Activated CD4-positive, alpha-beta memory T cell treated with anti-CD3 and anti-CD28 coated beads for 36 hours (primary cell): Measurements from ENCODE around the gene RALBP1. TPM values are rescaled to one million over a fixed set of nuclear protein-coding genes. Genes with fewer than 3 reads are reported as not detected.
"Not testable (repeated sequence)": the region's sequence is repeated elsewhere in the genome, so short reads cannot be mapped to it uniquely, and the experiment has no call there.

Experiments used
- CTCF ChIA-PET: fragments of 350-600 bp; sonication (Branson Sonifier 250); formaldehyde crosslinking; loops from one replicate; lab custom pipeline; 2021; ENCODE audit warnings: antibody characterized with exemption, inconsistent platforms; lab: Charles Lee
- POLR2A ChIA-PET: fragments of 350-600 bp; sonication (Branson Sonifier 250); formaldehyde crosslinking; loops from one replicate; lab custom pipeline; 2021; ENCODE audit warnings: antibody characterized with exemption; lab: Charles Lee
- DNase-seq: peaks from one replicate; pipeline ENCODE4 v3.0.0-alpha.2; 2020
- H3K27ac Mint-ChIP-seq: one replicate; pipeline ENCODE4 v1.8.0; 2021; ENCODE audit warnings: mixed read lengths
- H3K27me3 Mint-ChIP-seq: one replicate; pipeline ENCODE4 v1.8.0; 2021; ENCODE audit warnings: mixed read lengths
- H3K36me3 Mint-ChIP-seq: one replicate; pipeline ENCODE4 v1.8.0; 2021; ENCODE audit warnings: mixed read lengths
- H3K4me1 Mint-ChIP-seq: one replicate; pipeline ENCODE4 v1.8.0; 2021; ENCODE audit warnings: low read depth, mixed read lengths
- H3K4me3 Mint-ChIP-seq: one replicate; pipeline ENCODE4 v1.8.0; 2021; ENCODE audit warnings: mild to moderate bottlenecking, mixed read lengths
- H3K9me3 Mint-ChIP-seq: one replicate; pipeline ENCODE4 v1.8.0; 2021; ENCODE audit warnings: mixed read lengths
- intact Hi-C: fragments of 100-400 bp; cut with micrococcal nuclease; formaldehyde crosslinking; loops from one replicate; pipeline ENCODE4 v1.15.1; 2023
- total RNA-seq, 2 experiments: library from RNA; stranded (reverse); gene quantifications; one replicate each; pipeline ENCODE4 v1.2.3, GENCODE V29; 2021

RALBP1 gene
- 10 to 100 TPM; 53.1 to 54.7 TPM for total RNA-seq

- POLR2A ChIA-PET = interaction anchor here (1.0 to 1.1 kb wide), 2 partner anchors 133 to 392 kb away, joined by 3 to 5 read pairs; no protein-coding TSS in a partner anchor
- intact Hi-C loops = loop anchor here (1.0 to 5.0 kb wide), 8 partner anchors 19 to 1052 kb away; partner anchors contain the start of genes ANKRD12, NAPG and TWSG1
- H3K27ac Mint-ChIP-seq = peak within 1 kb of the TSS; percentile 93
- peak; percentile 99 for DNase-seq
- peaks cover 12% of the 10 kb centered on the region for H3K36me3 Mint-ChIP-seq
- peak within 1 kb of the TSS; percentile 92 for H3K4me3 Mint-ChIP-seq
- peaks cover 11% of the 10 kb centered on the region for H3K27me3 Mint-ChIP-seq
- CTCF ChIA-PET = interaction anchor here (1.0 kb wide), 1 partner anchor 42 kb away, joined by 4 read pairs; no protein-coding TSS in a partner anchor
- H3K9me3 Mint-ChIP-seq = no peaks in the 10 kb centered on the region
- H3K4me1 Mint-ChIP-seq = peaks cover 28% of the 10 kb centered on the region
Measured at GRCh38 chr18:9474983-9475642, at the start of gene RALBP1. TSS of gene RALBP1 (plus strand) at chr18:9475513. CDS start at chr18:9513046, 37,533 bp downstream.

GRCh38 chr18:9426753-9427152, 48.6 kb upstream of the RALBP1 start:
- CTCF ChIA-PET = no interaction called here
- Mint-ChIP-seq H3K9me3 (no peaks in the 10 kb centered on the region), H3K4me3 (no peak overlapping the region), H3K27ac (no peak overlapping the region), H3K4me1 (no peaks in the 10 kb centered on the region), H3K36me3 (no peaks in the 10 kb centered on the region), H3K27me3 (peaks cover 6% of the 10 kb centered on the region)
- DNase-seq = no peak
- POLR2A ChIA-PET = no interaction called here
- intact Hi-C loops = no loop called here

- ChIA-PET POLR2A (no interaction called here), CTCF (no interaction called here)
- Mint-ChIP-seq H3K27me3 (peaks cover 7% of the 10 kb centered on the region), H3K4me1 (no peaks in the 10 kb centered on the region), H3K27ac (no peak overlapping the region), H3K36me3 (no peaks in the 10 kb centered on the region), H3K4me3 (no peak overlapping the region), H3K9me3 (no peaks in the 10 kb centered on the region)
- intact Hi-C loops = no loop called here
- no peak for DNase-seq
Measured at GRCh38 chr18:9428301-9428706, 47.0 kb upstream of the RALBP1 start.

GRCh38 chr18:9428862-9429661, 46.3 kb upstream of the RALBP1 start:
- intact Hi-C loops = no loop called here
- H3K27me3 Mint-ChIP-seq = peaks cover 8% of the 10 kb centered on the region
- no peaks in the 10 kb centered on the region for H3K36me3 Mint-ChIP-seq
- H3K27ac Mint-ChIP-seq = no peak overlapping the region
- no peaks in the 10 kb centered on the region for H3K4me1 Mint-ChIP-seq
- no peaks in the 10 kb centered on the region for H3K9me3 Mint-ChIP-seq
- H3K4me3 Mint-ChIP-seq = no peak overlapping the region
- ChIA-PET CTCF (no interaction called here), POLR2A (no interaction called here)
- no peak for DNase-seq

- Mint-ChIP-seq H3K4me1 (no peaks in the 10 kb centered on the region), H3K27ac (no peak overlapping the region), H3K27me3 (peaks cover 9% of the 10 kb centered on the region), H3K9me3 (no peaks in the 10 kb centered on the region), H3K36me3 (no peaks in the 10 kb centered on the region), H3K4me3 (no peak overlapping the region)
- DNase-seq = no peak
- POLR2A ChIA-PET = no interaction called here
- CTCF ChIA-PET = no interaction called here
- intact Hi-C loops = no loop called here
Measured at GRCh38 chr18:9429662-9429993, 45.7 kb upstream of the RALBP1 start.

- H3K27me3 Mint-ChIP-seq, H3K9me3 Mint-ChIP-seq, intact Hi-C loops, DNase-seq, H3K36me3 Mint-ChIP-seq, CTCF ChIA-PET, H3K4me1 Mint-ChIP-seq, POLR2A ChIA-PET, H3K27ac Mint-ChIP-seq, H3K4me3 Mint-ChIP-seq: not testable (repeated sequence)
Measured at GRCh38 chr18:9430315-9430714, 45.0 kb upstream of the RALBP1 start.

- CTCF ChIA-PET = no interaction called here
- no peaks in the 10 kb centered on the region for H3K4me1 Mint-ChIP-seq
Measured at GRCh38 chr18:9431296-9431695, 44.0 kb upstream of the RALBP1 start.

GRCh38 chr18:9433122-9433521, 42.2 kb upstream of the RALBP1 start:
- POLR2A ChIA-PET, H3K27me3 Mint-ChIP-seq, H3K27ac Mint-ChIP-seq, H3K4me1 Mint-ChIP-seq, H3K9me3 Mint-ChIP-seq, H3K36me3 Mint-ChIP-seq, intact Hi-C loops, DNase-seq, H3K4me3 Mint-ChIP-seq: not testable (repeated sequence)
- CTCF ChIA-PET = interaction anchor here (1.0 kb wide), 1 partner anchor 18 kb away, joined by 3 read pairs; no protein-coding TSS in a partner anchor

More at GRCh38 chr18:9431296-9431695, 44.0 kb upstream of the RALBP1 start:
- H3K27ac Mint-ChIP-seq = no peak overlapping the region
- no peaks in the 10 kb centered on the region for H3K9me3 Mint-ChIP-seq
- intact Hi-C loops = no loop called here
- POLR2A ChIA-PET = no interaction called here
- H3K4me3 Mint-ChIP-seq = no peak overlapping the region
- DNase-seq = no peak
- H3K27me3 Mint-ChIP-seq = peaks cover 9% of the 10 kb centered on the region
- H3K36me3 Mint-ChIP-seq = no peaks in the 10 kb centered on the region

- peaks cover 9% of the 10 kb centered on the region for H3K27me3 Mint-ChIP-seq
- H3K4me1 Mint-ChIP-seq = no peaks in the 10 kb centered on the region
- no peak overlapping the region for H3K27ac Mint-ChIP-seq
- ChIA-PET POLR2A (no interaction called here), CTCF (interaction anchor here (1.0 kb wide), 1 partner anchor 18 kb away, joined by 3 read pairs; no protein-coding TSS in a partner anchor)
- DNase-seq = no peak
- intact Hi-C loops = no loop called here
- no peaks in the 10 kb centered on the region for H3K9me3 Mint-ChIP-seq
- H3K36me3 Mint-ChIP-seq = no peaks in the 10 kb centered on the region
- no peak overlapping the region for H3K4me3 Mint-ChIP-seq
Measured at GRCh38 chr18:9433671-9434121, 41.6 kb upstream of the RALBP1 start.

- H3K27me3 Mint-ChIP-seq = peaks cover 9% of the 10 kb centered on the region
- intact Hi-C loops = no loop called here
- no peaks in the 10 kb centered on the region for H3K9me3 Mint-ChIP-seq
- no peak overlapping the region for H3K4me3 Mint-ChIP-seq
- no peak for DNase-seq
- no peaks in the 10 kb centered on the region for H3K4me1 Mint-ChIP-seq
- ChIA-PET POLR2A (no interaction called here), CTCF (interaction anchor here (1.0 kb wide), 1 partner anchor 19 kb away, joined by 3 read pairs; no protein-coding TSS in a partner anchor)
- no peak overlapping the region for H3K27ac Mint-ChIP-seq
- no peaks in the 10 kb centered on the region for H3K36me3 Mint-ChIP-seq
Measured at GRCh38 chr18:9434122-9434701, 41.1 kb upstream of the RALBP1 start.

GRCh38 chr18:9435041-9435440, 40.3 kb upstream of the RALBP1 start:
- no peaks in the 10 kb centered on the region for H3K4me1 Mint-ChIP-seq
- no peaks in the 10 kb centered on the region for H3K9me3 Mint-ChIP-seq
- no peak overlapping the region for H3K4me3 Mint-ChIP-seq
- CTCF ChIA-PET = no interaction called here
- intact Hi-C loops = no loop called here
- H3K27me3 Mint-ChIP-seq = peaks cover 9% of the 10 kb centered on the region
- H3K27ac Mint-ChIP-seq = no peak overlapping the region
- H3K36me3 Mint-ChIP-seq = no peaks in the 10 kb centered on the region
- POLR2A ChIA-PET = no interaction called here
- DNase-seq = no peak
